Measurements from ENCODE around the gene SPAG6.

DNA sequence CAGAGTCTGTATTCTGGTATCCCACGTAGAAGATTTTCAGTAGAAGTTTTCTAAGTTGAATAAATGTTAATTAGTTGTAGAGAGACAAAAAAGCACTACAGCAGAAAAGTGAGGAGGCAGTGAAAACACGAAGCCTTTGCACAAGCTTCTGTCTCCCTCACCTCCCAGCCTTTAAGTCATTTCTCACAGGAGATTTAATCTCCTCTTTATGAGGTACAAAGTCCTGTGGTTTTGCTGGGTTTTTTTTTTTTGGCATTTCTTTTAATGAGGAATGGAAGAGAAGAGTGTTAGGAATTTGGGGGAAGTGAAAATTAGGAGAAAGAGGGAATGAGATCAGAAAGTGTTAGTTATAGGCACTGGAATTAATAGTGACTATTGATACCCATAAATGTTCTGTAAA lies 21.5 kb downstream of the SPAG6 start:
- TF ChIP-seq POLR2A (IDR thresholded peaks at IDR 0.05; ENCODE audit: low read depth, low read length): no peak
- TF ChIP-seq POLR2AphosphoS5 (IDR thresholded peaks at IDR 0.05; ENCODE audit: low read depth, low read length): no peak
